GM10847 (cell line): ENCODE measurements around the gene HEMK1.

Source experiments
- POLR2A ChIP-seq: IDR thresholded peaks from 2 replicates; pipeline ENCODE4 v1.6.1; 2011; ENCODE audit not compliant: insufficient read length; ENCODE audit errors: extremely low read depth

HEMK1 gene

DNA sequence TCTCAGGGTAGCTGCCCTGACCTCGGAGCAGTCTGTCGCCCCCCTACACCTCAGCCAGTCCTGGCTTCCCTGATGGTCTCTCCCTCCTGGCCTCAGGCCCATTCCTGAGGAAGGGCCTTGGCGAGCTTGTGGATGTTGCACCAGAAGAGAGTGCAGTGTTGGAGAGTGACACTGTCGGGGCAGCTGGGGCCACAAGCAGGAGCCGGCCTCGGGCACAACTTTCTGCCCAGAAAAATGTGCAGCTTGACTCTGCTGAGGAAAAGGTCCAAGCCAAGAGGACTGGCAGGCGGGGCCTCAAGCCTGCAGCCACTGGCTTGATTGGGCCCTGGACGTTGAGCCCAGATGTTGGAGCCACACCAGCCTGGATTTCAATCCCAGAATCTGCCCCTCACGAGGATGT, 12.8 kb downstream of the HEMK1 start:
- TF ChIP-seq POLR2A, result no peak

DNA sequence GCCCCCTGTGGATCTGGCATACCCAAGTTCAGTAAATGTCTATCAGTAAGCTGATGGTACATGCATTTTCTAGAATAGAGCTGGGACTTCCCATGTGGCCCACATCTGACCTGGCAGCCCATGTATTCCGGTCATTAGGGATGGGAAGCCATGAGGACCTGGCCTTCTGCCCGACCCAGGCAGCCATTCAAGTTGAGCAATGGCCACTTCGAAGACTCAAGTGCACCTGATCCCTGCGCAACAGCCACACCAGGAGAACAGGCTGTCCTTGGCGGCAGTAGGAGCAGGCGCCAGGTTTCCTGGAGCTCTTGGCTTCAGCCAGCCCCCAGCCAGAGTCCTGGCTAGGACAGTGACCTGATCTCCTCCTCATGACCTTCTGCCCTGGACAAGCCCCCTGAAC, 14.6 kb downstream of the HEMK1 start:
- TF ChIP-seq POLR2A, result no peak

DNA sequence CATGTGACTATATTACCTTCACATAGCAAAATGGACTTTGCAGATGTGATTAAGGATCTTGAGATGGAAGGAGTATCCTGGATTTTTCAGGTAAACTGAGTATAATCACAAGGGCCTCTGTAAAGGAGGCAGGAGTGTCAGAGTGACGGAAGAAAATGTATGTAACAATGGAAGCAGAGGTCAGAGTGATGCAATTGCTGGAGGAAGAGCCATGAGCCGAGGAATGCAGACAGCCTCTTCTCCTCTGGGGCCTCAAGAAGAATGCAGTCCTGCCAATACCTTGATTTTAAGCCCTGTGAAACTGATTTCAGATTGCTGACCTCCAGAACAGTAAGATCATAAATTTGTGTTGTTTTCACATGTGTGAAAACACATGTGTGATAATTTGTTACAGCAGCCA, 15.1 kb downstream of the HEMK1 start:
- no peak for TF ChIP-seq POLR2A

DNA sequence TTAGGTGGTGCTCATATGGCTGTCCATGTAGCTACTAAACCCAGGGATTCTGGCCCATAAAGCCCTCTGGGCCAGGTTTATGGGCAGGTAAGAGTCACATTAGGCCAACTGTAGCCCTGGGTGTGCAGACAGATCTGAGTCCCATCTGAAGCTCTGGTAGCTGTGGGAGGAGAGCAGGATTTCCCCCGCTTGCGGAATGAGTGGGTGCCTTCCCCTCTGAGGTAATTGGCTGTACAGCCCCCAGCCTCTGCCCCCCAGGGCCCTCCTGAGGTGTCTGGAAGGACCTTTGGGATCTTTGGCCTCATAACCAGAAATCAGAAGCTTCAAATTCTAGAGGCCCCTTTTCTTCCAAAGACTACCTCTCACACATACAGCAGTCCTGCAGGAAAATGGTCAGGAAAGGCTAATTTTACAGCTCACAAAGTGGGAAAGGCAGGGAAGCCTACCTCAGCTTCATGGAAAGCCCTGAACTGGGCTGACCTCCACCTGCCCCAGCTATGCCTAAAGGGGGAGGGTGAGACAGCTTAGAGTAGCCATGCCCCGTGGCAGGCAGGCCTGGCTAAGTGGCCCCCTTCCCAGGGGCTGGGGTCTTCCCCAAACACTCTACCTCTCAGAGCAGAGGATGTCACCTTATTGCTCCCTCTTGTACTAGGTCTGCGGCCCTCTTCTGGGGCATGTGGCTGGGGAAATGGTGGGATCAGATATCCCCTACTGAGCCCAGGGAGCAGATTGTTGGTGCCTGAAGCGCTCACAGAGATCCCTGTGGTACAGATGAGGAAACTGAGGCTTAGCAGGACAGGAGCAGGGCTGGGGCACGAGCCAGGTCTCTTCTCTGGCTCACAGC, 16.8 kb downstream of the HEMK1 start:
- no peak for TF ChIP-seq POLR2A

DNA sequence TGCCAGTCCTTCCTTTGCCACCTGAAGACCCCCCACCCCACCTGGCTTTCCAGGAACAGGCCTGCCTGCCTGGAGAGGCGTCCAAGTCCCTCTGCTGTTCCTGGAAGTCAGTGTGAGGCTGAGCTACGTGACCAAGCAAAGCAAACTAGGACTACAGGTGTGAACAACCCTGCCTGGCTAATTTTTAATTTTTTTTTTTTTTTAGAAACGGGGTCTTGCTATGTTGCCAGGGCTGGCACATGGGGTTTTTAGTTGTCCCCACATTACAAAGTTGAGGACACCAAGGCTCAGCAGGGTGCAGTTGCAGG, 17.4 kb downstream of the HEMK1 start:
- TF ChIP-seq POLR2A, result no peak

DNA sequence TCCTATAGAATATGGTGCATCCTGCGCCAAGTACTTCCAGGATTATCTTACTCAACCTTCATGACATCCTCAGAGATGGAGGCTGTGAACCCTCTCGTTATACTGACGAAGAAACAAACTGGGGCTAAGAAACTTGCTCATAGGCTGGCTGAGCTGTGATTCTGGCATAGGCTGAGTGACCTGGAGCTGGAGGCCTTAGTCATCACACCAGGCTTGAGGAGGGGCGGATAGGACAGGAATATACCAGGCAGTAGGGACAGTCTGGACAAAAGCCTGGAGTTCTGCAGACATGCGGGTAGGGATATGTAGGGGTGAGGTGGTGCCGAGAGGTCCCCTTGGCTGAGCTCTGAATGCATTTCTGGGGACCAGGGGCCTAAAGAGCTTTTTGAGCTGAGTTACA, 18.1 kb downstream of the HEMK1 start:
- no peak for TF ChIP-seq POLR2A

DNA sequence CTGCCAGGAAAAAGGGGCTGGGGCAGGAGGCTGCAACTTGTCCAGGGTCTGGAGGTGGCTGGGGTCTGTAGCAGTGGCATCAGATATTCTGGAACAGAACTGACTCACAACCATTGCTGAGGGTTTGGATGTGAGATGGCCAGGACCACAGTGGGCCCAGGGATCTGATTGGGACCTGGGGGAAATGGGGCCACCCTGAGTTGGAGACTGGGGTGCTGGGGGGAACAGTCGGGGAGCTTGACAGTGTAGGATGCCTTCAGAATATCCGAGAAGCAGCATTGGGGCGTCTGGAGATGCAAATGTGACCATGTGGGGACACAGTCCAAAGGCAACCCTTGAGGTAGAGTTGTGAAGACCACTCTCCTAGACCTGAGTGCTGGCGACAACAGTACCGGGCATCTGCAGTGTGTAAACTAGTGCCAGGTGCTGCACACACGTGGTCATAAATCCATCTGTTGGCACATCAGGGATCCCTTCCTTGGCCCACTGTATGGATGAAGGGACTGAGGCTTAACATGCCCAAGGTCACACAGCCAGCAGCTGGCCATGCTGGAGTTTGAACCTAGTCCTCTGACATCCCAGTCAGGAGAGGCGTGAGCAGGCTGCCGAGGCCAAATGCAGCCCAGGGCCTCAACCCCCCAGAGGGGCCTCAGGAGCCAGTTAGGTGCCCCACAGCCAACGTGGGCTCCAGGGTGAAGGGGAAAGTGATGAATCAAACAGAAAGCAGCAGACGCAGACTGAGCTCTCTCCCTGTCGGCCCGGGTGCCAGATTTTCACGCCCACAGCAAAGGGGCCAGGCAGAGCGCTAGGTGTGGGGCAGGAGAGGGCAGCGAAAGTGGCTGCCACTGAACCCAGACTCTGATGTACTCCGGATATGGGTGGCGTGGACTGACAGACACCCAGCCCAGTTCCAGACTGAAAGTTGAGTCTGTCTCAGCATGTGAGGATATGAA, 18.8 kb downstream of the HEMK1 start:
- no peak for TF ChIP-seq POLR2A

DNA sequence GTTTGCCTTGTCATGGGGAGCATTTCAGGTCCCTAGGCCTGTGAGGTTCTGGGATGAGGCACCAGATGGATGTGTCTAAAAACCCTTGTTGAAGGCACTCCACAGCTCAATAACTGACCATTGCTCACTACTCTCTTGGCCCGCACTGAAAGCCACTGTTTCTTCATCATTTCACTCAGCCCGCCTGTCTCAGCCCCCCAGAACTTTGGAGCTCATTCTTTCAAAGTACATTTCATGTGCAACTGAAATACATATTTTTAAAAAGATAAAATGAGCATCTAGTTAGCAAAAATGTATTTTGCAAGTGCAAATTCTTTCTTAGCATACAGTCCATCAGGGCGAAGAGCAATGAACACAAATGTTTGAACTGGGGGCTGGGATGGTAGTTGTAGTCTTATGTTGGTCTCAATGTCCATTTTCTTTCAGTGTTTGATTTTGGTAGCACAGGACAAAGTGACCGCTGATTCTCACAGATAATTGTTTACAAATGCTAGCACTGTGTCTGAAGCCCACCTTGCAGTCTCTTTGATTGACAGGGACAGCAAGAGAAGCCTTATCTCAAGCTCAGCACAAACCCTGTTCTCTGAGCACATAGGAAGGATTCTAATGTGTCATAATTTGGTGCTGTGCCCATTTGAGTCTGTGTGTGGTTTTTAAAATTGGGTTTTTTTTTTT, 19.6 kb downstream of the HEMK1 start:
- TF ChIP-seq POLR2A, result no peak

DNA sequence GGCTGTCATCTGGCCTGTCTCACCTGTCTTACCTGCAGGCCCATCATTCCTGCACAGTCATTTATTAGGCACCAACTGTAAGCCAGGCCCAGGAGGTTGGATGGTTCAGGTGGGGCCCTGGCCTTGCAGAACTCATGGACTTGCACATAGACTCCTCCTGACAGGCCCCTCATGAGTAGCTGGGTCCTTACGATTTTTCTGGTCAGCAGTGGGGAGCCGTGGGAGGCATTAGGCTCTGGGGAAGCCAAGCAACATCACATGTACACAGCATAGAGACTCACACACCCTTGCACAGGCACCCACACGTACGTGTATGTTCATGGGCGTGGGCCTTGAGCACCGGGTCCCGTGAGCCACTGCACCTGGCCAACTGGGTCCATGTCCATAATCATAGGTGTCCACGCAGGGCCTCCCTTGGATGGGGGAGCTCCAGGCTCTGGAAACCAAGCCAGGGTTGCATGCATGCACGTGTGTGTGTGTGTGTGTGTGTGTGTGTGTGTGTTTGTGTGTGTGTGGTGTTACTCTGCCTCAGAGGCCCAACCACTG, 21.9 kb downstream of the HEMK1 start:
- TF ChIP-seq POLR2A, result no peak

DNA sequence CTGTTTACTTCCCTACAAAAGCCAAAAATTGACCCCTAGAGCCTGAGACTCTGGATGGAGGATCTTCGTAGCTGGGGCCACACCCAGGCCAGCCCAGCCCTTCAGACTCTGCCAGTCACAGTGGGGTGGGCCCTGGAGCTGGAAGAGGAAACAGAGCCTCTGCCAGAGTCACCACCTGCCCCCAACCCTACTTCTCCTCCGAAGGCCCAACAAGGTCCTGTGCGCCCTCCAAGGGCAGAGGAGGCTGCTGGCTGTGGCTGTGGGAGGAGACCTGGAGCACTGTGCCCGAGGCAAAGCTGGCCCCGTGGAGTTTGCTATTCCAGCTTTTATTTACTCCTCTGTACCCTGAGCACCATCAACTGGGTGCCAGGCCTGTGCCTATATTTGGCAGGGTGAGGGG, 23.2 kb downstream of the HEMK1 start:
- TF ChIP-seq POLR2A, result no peak

DNA sequence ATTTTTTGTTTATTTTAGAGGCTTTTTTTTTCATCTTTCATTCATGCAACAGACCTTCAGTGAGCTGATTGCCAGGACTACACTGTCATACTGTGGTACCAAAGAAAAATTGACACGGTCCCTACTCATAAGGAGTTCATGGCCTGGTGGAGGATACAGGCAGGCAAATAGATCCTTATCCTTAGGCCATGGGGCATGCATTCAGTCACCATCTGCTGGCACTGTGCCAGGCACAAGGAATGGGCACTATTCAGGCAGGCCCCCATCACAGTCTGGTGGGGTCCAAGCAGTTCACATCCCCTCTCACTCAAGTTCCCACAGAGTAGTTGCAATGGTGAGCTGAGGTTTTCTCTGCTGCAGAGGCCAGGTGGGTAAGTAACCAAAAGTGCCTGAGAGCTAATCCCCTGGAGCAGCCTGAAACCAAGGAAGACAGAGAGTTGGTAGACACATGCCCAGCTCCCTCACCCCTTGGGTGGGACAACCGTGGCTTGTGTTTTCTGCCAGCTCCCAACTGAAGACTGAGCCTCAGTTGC, 25.0 kb downstream of the HEMK1 start:
- no peak for TF ChIP-seq POLR2A

DNA sequence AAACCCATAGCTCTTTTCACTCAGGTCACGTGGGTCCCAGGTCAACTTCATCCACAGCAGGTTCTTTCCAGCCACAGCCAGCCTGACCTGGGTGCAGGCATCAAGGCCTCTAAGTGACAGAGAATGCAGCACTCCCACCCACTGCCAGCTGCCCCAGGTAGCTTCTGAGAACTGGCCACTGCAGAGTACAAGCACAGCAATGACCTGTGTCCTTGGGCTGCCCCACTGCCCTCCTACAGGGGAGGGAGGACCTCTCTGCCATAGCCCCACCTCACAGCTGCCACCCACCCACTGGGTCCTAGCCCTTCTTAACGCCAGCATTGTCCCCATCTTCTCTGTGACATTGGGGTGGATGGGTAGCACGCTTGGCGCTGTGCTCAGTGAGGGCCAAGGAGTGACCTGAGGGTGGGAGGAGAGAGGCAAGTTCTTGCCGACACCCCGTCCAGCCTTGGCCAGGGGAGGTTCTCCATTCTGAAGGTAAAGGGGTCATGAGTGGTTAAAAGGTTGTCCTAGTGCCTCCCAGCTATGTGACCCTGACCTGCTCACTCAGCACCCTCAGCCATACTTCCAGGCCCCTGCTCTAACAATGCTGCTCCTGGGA, 29.9 kb downstream of the HEMK1 start:
- TF ChIP-seq POLR2A, result no peak

DNA sequence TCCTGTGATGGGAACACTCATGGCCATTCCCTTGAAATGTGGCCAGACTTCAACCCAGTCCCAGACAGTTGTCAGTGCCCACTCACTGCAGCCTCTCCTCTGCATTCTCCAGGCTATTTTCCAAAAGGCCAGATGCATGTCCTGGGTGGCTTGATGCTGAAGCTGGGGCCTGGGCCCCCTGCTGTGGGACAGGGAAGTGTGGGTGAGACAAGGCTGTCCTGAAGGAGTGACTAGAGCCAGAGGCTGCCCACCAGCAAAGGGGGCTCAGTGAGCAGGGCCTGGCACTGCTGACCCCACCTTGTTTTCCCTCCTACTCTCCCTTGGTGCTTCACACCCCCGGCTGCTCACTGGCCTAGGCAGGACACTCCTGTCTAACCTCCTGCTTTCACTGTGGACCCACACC, 30.4 kb downstream of the HEMK1 start:
- TF ChIP-seq POLR2A, result no peak

DNA sequence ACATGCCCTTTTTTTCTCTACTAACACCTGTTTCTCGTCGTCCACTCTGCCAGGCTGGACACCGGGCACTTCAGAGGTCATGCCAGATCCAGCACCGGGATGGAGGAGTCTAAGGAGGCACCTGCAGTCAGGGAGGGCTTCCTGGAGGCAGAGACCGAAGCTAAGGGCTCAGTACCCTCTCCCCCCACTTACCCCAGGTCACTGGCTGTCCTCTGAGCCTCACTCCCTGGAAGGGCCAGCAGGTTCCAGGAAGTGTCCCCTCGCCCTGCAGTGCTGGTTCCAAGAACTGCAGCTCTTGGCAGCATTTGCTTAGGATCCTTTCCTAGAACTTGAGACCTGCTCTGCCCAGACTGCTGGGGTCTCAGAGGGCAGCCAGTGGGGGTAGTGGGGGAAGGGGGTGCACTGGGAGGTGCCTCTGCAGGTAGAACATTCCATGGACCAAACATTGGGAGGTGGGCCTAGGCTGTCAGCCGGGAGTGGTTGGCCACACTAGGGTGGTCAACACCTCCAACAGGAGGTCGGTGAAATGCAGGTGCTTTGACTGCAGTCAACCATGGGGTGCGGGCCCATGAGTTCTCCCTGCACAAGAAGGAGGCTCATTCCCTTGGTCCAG, 30.9 kb downstream of the HEMK1 start:
- TF ChIP-seq POLR2A, result no peak
